Suprapubic skin (tissue), 2 donors: ENCODE data around the gene CLCNKA.
"Not testable (repeated sequence)": the region's sequence is repeated elsewhere in the genome, so short reads cannot be mapped to it uniquely, and the experiment has no call there.

Source experiments
- EP300 ChIP-seq: sonication (generic); formaldehyde crosslinking; IDR thresholded peaks from one replicate; pipeline ENCODE4 v1.6.1; 2017; ENCODE audit warnings: antibody characterized with exemption
- POLR2A ChIP-seq, 2 donors: fragments of 450-650 bp; IDR thresholded peaks; one replicate each; pipeline ENCODE4 v1.6.1; 2017; ENCODE audit warnings: antibody characterized with exemption in 2 of 2, mild to moderate bottlenecking in 2 of 2, moderate library complexity in 2 of 2

DNA sequence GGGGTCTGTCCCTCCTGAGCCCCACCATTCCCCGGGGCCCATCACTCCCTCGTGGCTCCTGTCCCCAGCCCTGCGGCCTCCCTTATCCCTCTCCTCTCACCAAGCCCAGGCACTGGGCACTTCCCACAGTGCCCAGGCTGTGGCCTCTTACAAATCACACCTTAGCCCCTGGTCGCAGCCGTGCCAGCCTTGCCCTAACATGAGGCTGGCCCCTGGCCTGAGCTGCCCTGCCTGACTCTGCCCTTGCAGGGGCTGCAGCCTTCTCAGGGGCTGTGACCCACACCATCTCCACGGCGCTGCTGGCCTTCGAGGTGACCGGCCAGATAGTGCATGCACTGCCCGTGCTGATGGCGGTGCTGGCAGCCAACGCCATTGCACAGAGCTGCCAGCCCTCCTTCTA is 30.1 kb downstream of the CLCNKA start:
- not testable (repeated sequence) for TF ChIP-seq POLR2A (IDR thresholded peaks at IDR 0.05); EP300
